HepG2 (cell line): ENCODE measurements around the gene PCGF2. TPM values are rescaled to one million over a fixed set of nuclear protein-coding genes. Genes with fewer than 3 reads are reported as not detected.
A peak's percentile ranks its signal among the peaks of the same experiment; 100 is the strongest.

Source experiments
- DPF2 ChIP-seq: sonication (generic); formaldehyde crosslinking; IDR thresholded peaks from 2 replicates; pipeline ENCODE4 v1.4.0; 2020; ENCODE audit warnings: mild to moderate bottlenecking, low read depth, missing genetic modification reagents, borderline replicate concordance
- FOXP1 ChIP-seq, 2 experiments: fragments of 450-650 bp in 1 of 2; IDR thresholded peaks; 2 replicates each; pipeline ENCODE4 v1.6.1; 2017 to 2018; ENCODE audit warnings: antibody characterized with exemption in 1 of 2
- GTF2F1 ChIP-seq: fragments of 150-350 bp; IDR thresholded peaks from 2 replicates; pipeline ENCODE4 v1.6.1; 2014; ENCODE audit warnings: low read length
- HNRNPL ChIP-seq: fragments of 200-400 bp; formaldehyde crosslinking; IDR thresholded peaks from 2 replicates; pipeline ENCODE4 v1.6.1; 2017; ENCODE audit warnings: mild to moderate bottlenecking, low read depth, low read length
- HOXA3 ChIP-seq: sonication (generic); formaldehyde crosslinking; IDR thresholded peaks from 2 replicates; pipeline ENCODE4 v1.5.0; 2020; ENCODE audit warnings: missing genetic modification reagents
- NCOA1 ChIP-seq: sonication (generic); formaldehyde crosslinking; IDR thresholded peaks from 2 replicates; pipeline ENCODE4 v1.9.0; 2021; ENCODE audit warnings: missing genetic modification reagents
- RBFOX2 ChIP-seq: fragments of 200-400 bp; formaldehyde crosslinking; IDR thresholded peaks from 2 replicates; pipeline ENCODE4 v1.6.1; 2017; ENCODE audit warnings: low read depth, mild to moderate bottlenecking, low read length
- SP2 ChIP-seq: sonication (generic); formaldehyde crosslinking; IDR thresholded peaks from 2 replicates; pipeline ENCODE4 v1.5.1; 2020; ENCODE audit warnings: mild to moderate bottlenecking, missing genetic modification reagents
- TARDBP ChIP-seq: sonication (generic); formaldehyde crosslinking; IDR thresholded peaks from 2 replicates; pipeline ENCODE4 v1.8.0; 2022; ENCODE audit warnings: mild to moderate bottlenecking, missing genetic modification reagents
- ZBTB7B ChIP-seq: sonication (generic); formaldehyde crosslinking; IDR thresholded peaks from 2 replicates; pipeline ENCODE4 v1.4.0; 2020; ENCODE audit warnings: missing genetic modification reagents
- ZNF207 ChIP-seq: fragments of 450-650 bp; IDR thresholded peaks from 2 replicates; pipeline ENCODE4 v1.6.1; 2016; ENCODE audit warnings: antibody characterized with exemption, borderline replicate concordance
- ZNF383 ChIP-seq: sonication (generic); formaldehyde crosslinking; IDR thresholded peaks from 2 replicates; pipeline ENCODE4 v1.4.0; 2020; ENCODE audit warnings: missing genetic modification reagents, mild to moderate bottlenecking, borderline replicate concordance
- ZNF569 ChIP-seq: sonication (generic); formaldehyde crosslinking; IDR thresholded peaks from 2 replicates; pipeline ENCODE4 v1.5.0; 2020; ENCODE audit warnings: mild to moderate bottlenecking, missing genetic modification reagents, moderate library complexity, borderline replicate concordance
- ZNF644 ChIP-seq: IDR thresholded peaks from 2 replicates; pipeline ENCODE4 v1.6.1; 2016; ENCODE audit warnings: low read depth
- polyA plus RNA-seq, 8 experiments: library from polyadenylated mRNA; depleted of rRNA in 3 of 8; stranded (reverse) in 7 of 8; unstranded in 1 of 8; fragments of >200 nt; fragmentation: Illumina TruSeq in 4 of 8; extraction: Trizol in 4 of 8; gene quantifications; 2 replicates each; pipeline versions ENCODE4 v1.2.1 to v1.2.3, GENCODE V29; 2011 to 2016; ENCODE audit warnings: low read depth in 4 of 8, missing spikeins in 1 of 8, mixed read lengths in 1 of 8; ENCODE audit not compliant: insufficient read depth in 1 of 8
- total RNA-seq, 5 experiments: library from RNA; depleted of rRNA; stranded (reverse); fragments of >200 nt; fragmentation: Illumina TruSeq; extraction: Trizol; gene quantifications; 2 replicates each; pipeline ENCODE4 v1.2.3, GENCODE V29; 2016; ENCODE audit warnings: low read depth in 1 of 5
- TF ChIP-seq, protein P1 (sequence below): sonication (generic); formaldehyde crosslinking; IDR thresholded peaks from 2 replicates; pipeline ENCODE4 v1.5.1; 2020; ENCODE audit warnings: mild to moderate bottlenecking, moderate library complexity, missing genetic modification reagents
- TF ChIP-seq, protein P2 (sequence below): IDR thresholded peaks from 2 replicates; pipeline ENCODE4 v1.6.1; 2012; ENCODE audit warnings: inconsistent platforms
- TF ChIP-seq, protein P3 (sequence below): sonication (generic); formaldehyde crosslinking; IDR thresholded peaks from 2 replicates; pipeline ENCODE4 v1.4.0; 2020; ENCODE audit warnings: missing genetic modification reagents
- TF ChIP-seq, protein P4 (sequence below): sonication (generic); formaldehyde crosslinking; IDR thresholded peaks from 2 replicates; pipeline ENCODE4; 2020; ENCODE audit warnings: missing genetic modification reagents, mild to moderate bottlenecking, borderline replicate concordance

PCGF2 gene
- total and polyA plus RNA-seq, 2 of the 13 experiments (the other 11 are each of a cell fraction or from before 2014, with no cell fraction given), result 11.6 to 29.4 TPM

DNA sequence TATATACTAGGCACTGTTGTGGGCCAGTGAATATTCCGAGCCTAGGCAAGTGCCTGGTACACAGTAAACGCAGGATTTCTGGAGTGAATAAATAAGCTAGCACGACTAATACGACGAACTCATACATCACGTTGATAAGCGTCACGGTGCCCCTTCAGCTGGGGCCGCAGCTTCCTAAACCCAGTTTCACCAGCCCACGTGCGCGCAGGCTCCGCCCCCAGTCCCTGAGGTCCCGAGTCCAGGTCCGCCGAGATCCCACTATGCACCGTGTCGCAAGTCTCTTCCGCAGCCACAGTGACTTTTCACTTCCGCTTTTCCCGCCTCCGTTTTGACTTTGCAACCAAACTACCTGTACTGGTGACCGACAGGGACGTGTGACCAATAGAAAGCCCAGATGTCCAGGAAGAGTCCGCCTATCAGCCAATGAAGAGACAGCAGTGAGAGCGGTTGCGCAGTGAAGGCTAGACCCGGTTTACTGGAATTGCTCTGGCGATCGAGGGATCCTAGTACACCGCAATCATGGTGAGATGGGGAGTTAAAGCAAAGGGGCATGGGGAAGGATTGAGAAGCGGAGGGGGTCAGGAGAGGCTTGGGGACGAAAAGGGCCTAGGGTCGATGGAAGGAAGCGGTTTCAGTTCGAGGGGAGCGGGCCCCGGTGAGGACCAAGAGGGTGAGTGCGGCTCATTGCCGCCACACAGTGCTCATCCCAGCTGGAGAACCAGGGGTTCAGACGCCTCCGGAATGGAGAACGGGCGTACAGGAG lies 4.4 kb upstream of the PCGF2 start, which contains the start of gene PSMB3 (continued):
- TF ChIP-seq, protein P1, sequence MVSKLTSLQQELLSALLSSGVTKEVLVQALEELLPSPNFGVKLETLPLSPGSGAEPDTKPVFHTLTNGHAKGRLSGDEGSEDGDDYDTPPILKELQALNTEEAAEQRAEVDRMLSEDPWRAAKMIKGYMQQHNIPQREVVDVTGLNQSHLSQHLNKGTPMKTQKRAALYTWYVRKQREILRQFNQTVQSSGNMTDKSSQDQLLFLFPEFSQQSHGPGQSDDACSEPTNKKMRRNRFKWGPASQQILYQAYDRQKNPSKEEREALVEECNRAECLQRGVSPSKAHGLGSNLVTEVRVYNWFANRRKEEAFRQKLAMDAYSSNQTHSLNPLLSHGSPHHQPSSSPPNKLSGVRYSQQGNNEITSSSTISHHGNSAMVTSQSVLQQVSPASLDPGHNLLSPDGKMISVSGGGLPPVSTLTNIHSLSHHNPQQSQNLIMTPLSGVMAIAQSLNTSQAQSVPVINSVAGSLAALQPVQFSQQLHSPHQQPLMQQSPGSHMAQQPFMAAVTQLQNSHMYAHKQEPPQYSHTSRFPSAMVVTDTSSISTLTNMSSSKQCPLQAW, result peak; percentile 97
- TF ChIP-seq GTF2F1, result no peak
- no peak for TF ChIP-seq ZNF569
- TF ChIP-seq, protein P2, sequence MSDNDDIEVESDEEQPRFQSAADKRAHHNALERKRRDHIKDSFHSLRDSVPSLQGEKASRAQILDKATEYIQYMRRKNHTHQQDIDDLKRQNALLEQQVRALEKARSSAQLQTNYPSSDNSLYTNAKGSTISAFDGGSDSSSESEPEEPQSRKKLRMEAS, result peak; percentile 100
- TF ChIP-seq NCOA1 (CRISPR knock-in tag), result peak; percentile 64; the same call in 1 of the 2 replicates
- no peak; the same call in none of the 2 replicates for TF ChIP-seq ZBTB7B (CRISPR knock-in tag)
- TF ChIP-seq ZNF207, result no peak
- TF ChIP-seq, protein P3, sequence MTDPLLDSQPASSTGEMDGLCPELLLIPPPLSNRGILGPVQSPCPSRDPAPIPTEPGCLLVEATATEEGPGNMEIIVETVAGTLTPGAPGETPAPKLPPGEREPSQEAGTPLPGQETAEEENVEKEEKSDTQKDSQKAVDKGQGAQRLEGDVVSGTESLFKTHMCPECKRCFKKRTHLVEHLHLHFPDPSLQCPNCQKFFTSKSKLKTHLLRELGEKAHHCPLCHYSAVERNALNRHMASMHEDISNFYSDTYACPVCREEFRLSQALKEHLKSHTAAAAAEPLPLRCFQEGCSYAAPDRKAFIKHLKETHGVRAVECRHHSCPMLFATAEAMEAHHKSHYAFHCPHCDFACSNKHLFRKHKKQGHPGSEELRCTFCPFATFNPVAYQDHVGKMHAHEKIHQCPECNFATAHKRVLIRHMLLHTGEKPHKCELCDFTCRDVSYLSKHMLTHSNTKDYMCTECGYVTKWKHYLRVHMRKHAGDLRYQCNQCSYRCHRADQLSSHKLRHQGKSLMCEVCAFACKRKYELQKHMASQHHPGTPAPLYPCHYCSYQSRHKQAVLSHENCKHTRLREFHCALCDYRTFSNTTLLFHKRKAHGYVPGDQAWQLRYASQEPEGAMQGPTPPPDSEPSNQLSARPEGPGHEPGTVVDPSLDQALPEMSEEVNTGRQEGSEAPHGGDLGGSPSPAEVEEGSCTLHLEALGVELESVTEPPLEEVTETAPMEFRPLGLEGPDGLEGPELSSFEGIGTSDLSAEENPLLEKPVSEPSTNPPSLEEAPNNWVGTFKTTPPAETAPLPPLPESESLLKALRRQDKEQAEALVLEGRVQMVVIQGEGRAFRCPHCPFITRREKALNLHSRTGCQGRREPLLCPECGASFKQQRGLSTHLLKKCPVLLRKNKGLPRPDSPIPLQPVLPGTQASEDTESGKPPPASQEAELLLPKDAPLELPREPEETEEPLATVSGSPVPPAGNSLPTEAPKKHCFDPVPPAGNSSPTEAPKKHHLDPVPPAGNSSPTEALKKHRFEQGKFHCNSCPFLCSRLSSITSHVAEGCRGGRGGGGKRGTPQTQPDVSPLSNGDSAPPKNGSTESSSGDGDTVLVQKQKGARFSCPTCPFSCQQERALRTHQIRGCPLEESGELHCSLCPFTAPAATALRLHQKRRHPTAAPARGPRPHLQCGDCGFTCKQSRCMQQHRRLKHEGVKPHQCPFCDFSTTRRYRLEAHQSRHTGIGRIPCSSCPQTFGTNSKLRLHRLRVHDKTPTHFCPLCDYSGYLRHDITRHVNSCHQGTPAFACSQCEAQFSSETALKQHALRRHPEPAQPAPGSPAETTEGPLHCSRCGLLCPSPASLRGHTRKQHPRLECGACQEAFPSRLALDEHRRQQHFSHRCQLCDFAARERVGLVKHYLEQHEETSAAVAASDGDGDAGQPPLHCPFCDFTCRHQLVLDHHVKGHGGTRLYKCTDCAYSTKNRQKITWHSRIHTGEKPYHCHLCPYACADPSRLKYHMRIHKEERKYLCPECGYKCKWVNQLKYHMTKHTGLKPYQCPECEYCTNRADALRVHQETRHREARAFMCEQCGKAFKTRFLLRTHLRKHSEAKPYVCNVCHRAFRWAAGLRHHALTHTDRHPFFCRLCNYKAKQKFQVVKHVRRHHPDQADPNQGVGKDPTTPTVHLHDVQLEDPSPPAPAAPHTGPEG (CRISPR knock-in tag), result peak; percentile 72
- TF ChIP-seq HNRNPL, result 0 out of 2 replicates have a peak, but pooled peaks have one; percentile 31
- TF ChIP-seq TARDBP (CRISPR knock-in tag), result peak; percentile 92
- peak; percentile 53; the same call in 1 of the 2 replicates for TF ChIP-seq RBFOX2
- no peak; the same call in 1 of the 2 replicates for TF ChIP-seq DPF2 (CRISPR knock-in tag)
- peak; percentile 33; the same call in 1 of the 2 replicates for TF ChIP-seq ZNF644 (CRISPR knock-in tag)
- peak; percentile 84 for TF ChIP-seq HOXA3
- peak; percentile 38; the same call in 1 of the 2 replicates for TF ChIP-seq ZNF383 (CRISPR knock-in tag)
- TF ChIP-seq SP2 (CRISPR knock-in tag), result peak; percentile 99
- TF ChIP-seq FOXP1 (IDR thresholded peaks at IDR 0.05), result no peak; the same call in 1 of the 2 replicates
- TF ChIP-seq FOXP1 (CRISPR knock-in tag; IDR thresholded peaks at IDR 0.05), result no peak
- TF ChIP-seq, protein P4, sequence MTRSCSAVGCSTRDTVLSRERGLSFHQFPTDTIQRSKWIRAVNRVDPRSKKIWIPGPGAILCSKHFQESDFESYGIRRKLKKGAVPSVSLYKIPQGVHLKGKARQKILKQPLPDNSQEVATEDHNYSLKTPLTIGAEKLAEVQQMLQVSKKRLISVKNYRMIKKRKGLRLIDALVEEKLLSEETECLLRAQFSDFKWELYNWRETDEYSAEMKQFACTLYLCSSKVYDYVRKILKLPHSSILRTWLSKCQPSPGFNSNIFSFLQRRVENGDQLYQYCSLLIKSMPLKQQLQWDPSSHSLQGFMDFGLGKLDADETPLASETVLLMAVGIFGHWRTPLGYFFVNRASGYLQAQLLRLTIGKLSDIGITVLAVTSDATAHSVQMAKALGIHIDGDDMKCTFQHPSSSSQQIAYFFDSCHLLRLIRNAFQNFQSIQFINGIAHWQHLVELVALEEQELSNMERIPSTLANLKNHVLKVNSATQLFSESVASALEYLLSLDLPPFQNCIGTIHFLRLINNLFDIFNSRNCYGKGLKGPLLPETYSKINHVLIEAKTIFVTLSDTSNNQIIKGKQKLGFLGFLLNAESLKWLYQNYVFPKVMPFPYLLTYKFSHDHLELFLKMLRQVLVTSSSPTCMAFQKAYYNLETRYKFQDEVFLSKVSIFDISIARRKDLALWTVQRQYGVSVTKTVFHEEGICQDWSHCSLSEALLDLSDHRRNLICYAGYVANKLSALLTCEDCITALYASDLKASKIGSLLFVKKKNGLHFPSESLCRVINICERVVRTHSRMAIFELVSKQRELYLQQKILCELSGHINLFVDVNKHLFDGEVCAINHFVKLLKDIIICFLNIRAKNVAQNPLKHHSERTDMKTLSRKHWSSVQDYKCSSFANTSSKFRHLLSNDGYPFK (CRISPR knock-in tag), result peak; percentile 83; the same call in 1 of the 2 replicates
